HUES48 (cell line): Measurements from ENCODE around the gene FAM162A.
"Not testable (repeated sequence)": the region's sequence is repeated elsewhere in the genome, so short reads cannot be mapped to it uniquely, and the experiment has no call there.

Experiments
- H3K27ac ChIP-seq: one replicate; pipeline ENCODE4 v1.7.0; 2013; ENCODE audit warnings: low read depth, low read length, inconsistent platforms
- H3K27me3 ChIP-seq: 2 replicates; pipeline ENCODE4 v1.6.1; 2013; ENCODE audit warnings: mild to moderate bottlenecking, low read length; ENCODE audit not compliant: control insufficient read depth, insufficient read depth
- H3K36me3 ChIP-seq: 2 replicates; pipeline ENCODE4 v1.6.1; 2013; ENCODE audit warnings: low read length; ENCODE audit not compliant: control insufficient read depth, insufficient read depth
- H3K4me1 ChIP-seq: 2 replicates; pipeline ENCODE4 v1.6.1; 2013; ENCODE audit warnings: mild to moderate bottlenecking, low read length; ENCODE audit not compliant: control insufficient read depth, insufficient read depth
- H3K4me3 ChIP-seq: 2 replicates; pipeline ENCODE4 v1.5.1; 2013; ENCODE audit warnings: mild to moderate bottlenecking, low read depth, low read length
- H3K9ac ChIP-seq: 2 replicates; pipeline ENCODE4 v1.6.1; 2013; ENCODE audit warnings: mild to moderate bottlenecking, low read depth, low read length, moderate library complexity
- H3K9me3 ChIP-seq: 2 replicates; pipeline ENCODE4 v1.6.1; 2013; ENCODE audit warnings: low read length; ENCODE audit not compliant: control insufficient read depth, insufficient read depth

FAM162A gene

GRCh38 chr3:122416966-122417365 lies 33.0 kb downstream of the FAM162A start:
- H3K9me3 ChIP-seq = no peaks in the 10 kb centered on the region
- no peaks in the 10 kb centered on the region for H3K27me3 ChIP-seq
- H3K9ac ChIP-seq = peak overlapping the region; percentile 85
- peaks cover 11% of the 10 kb centered on the region for H3K4me1 ChIP-seq
- peak overlapping the region; percentile 90 for H3K4me3 ChIP-seq
- H3K36me3 ChIP-seq = peaks cover 16% of the 10 kb centered on the region; the same call in 1 of the 2 replicates
- no peak overlapping the region for H3K27ac ChIP-seq

- peaks cover 34% of the 10 kb centered on the region for H3K36me3 ChIP-seq
- no peak overlapping the region for H3K9ac ChIP-seq
- H3K27me3 ChIP-seq = no peaks in the 10 kb centered on the region
- H3K27ac ChIP-seq = no peak overlapping the region
- H3K4me3 ChIP-seq = no peak overlapping the region
- peaks cover 18% of the 10 kb centered on the region for H3K4me1 ChIP-seq
- H3K9me3 ChIP-seq = no peaks in the 10 kb centered on the region
Observed at GRCh38 chr3:122421101-122421500, 37.1 kb downstream of the FAM162A start.

GRCh38 chr3:122421836-122422235 lies 37.9 kb downstream of the FAM162A start:
- no peak overlapping the region for H3K4me3 ChIP-seq
- H3K27ac ChIP-seq = no peak overlapping the region
- H3K4me1 ChIP-seq = peaks cover 16% of the 10 kb centered on the region
- H3K9me3 ChIP-seq = no peaks in the 10 kb centered on the region
- H3K36me3 ChIP-seq = peaks cover 42% of the 10 kb centered on the region
- no peak overlapping the region for H3K9ac ChIP-seq
- no peaks in the 10 kb centered on the region for H3K27me3 ChIP-seq

- Histone ChIP-seq H3K9ac (no peak overlapping the region), H3K4me1 (peaks cover 5% of the 10 kb centered on the region; the same call in 1 of the 2 replicates), H3K27me3 (no peaks in the 10 kb centered on the region), H3K27ac (no peak overlapping the region), H3K9me3 (no peaks in the 10 kb centered on the region), H3K4me3 (no peak overlapping the region), H3K36me3 (peaks cover 85% of the 10 kb centered on the region)
Observed at GRCh38 chr3:122427857-122428471, 44.0 kb downstream of the FAM162A start.

- Histone ChIP-seq H3K9me3 (no peaks in the 10 kb centered on the region), H3K9ac (no peak overlapping the region), H3K36me3 (peaks cover 86% of the 10 kb centered on the region)
Observed at GRCh38 chr3:122430371-122430770, 46.4 kb downstream of the FAM162A start.

GRCh38 chr3:122435950-122436349 lies 52.0 kb downstream of the FAM162A start:
- H3K36me3 ChIP-seq = peaks cover 92% of the 10 kb centered on the region
- H3K9me3 ChIP-seq = peaks cover 5% of the 10 kb centered on the region
- H3K9ac ChIP-seq = no peak overlapping the region
- no peak overlapping the region for H3K4me3 ChIP-seq
- H3K27ac ChIP-seq = no peak overlapping the region
- no peaks in the 10 kb centered on the region for H3K27me3 ChIP-seq
- no peaks in the 10 kb centered on the region for H3K4me1 ChIP-seq

More at GRCh38 chr3:122430371-122430770, 46.4 kb downstream of the FAM162A start:
- no peaks in the 10 kb centered on the region for H3K4me1 ChIP-seq
- no peaks in the 10 kb centered on the region for H3K27me3 ChIP-seq
- no peak overlapping the region for H3K4me3 ChIP-seq
- H3K27ac ChIP-seq = no peak overlapping the region

- Histone ChIP-seq H3K4me1 (peaks cover 18% of the 10 kb centered on the region), H3K27ac (peak overlapping the region; percentile 89), H3K27me3 (no peaks in the 10 kb centered on the region), H3K36me3 (peaks cover 45% of the 10 kb centered on the region), H3K9ac (no peak overlapping the region; the same call in 1 of the 2 replicates), H3K9me3 (no peaks in the 10 kb centered on the region), H3K4me3 (no peak overlapping the region)
Observed at GRCh38 chr3:122443090-122443489, 59.1 kb downstream of the FAM162A start.

GRCh38 chr3:122443762-122444490 lies 59.9 kb downstream of the FAM162A start:
- peaks cover 18% of the 10 kb centered on the region for H3K4me1 ChIP-seq
- H3K4me3 ChIP-seq = 0 out of 2 replicates have a peak overlapping the region, but pooled peaks have one; percentile 13
- not testable (repeated sequence) for H3K9ac ChIP-seq, H3K27me3 ChIP-seq, H3K9me3 ChIP-seq
- peaks cover 47% of the 10 kb centered on the region for H3K36me3 ChIP-seq
- H3K27ac ChIP-seq = peak overlapping the region; percentile 89

- H3K4me3 ChIP-seq, H3K9me3 ChIP-seq, H3K27me3 ChIP-seq, H3K9ac ChIP-seq: not testable (repeated sequence)
- H3K36me3 ChIP-seq = peaks cover 47% of the 10 kb centered on the region
- peaks cover 18% of the 10 kb centered on the region for H3K4me1 ChIP-seq
- peak overlapping the region; percentile 89 for H3K27ac ChIP-seq
Observed at GRCh38 chr3:122444491-122444887, 60.5 kb downstream of the FAM162A start.

GRCh38 chr3:122448218-122448617 lies 64.2 kb downstream of the FAM162A start:
- H3K36me3 ChIP-seq = peaks cover 51% of the 10 kb centered on the region
- not testable (repeated sequence) for H3K4me1 ChIP-seq, H3K27ac ChIP-seq, H3K27me3 ChIP-seq, H3K9me3 ChIP-seq, H3K9ac ChIP-seq, H3K4me3 ChIP-seq

- H3K9ac ChIP-seq = no peak overlapping the region
- no peak overlapping the region for H3K4me3 ChIP-seq
- H3K9me3 ChIP-seq = no peaks in the 10 kb centered on the region
- H3K36me3 ChIP-seq = peaks cover 75% of the 10 kb centered on the region
- H3K27ac ChIP-seq = no peak overlapping the region
- no peaks in the 10 kb centered on the region for H3K4me1 ChIP-seq
- no peaks in the 10 kb centered on the region for H3K27me3 ChIP-seq
Observed at GRCh38 chr3:122451371-122451770, 67.4 kb downstream of the FAM162A start.
